Measurements from ENCODE around the gene MEGF11. TPM values are rescaled to one million over a fixed set of nuclear protein-coding genes. Genes with fewer than 3 reads are reported as not detected.

MEGF11 gene
- total RNA-seq, 4 donors from 2014 or later: 0.23 to 0.33 TPM; not detected in 2

DNA sequence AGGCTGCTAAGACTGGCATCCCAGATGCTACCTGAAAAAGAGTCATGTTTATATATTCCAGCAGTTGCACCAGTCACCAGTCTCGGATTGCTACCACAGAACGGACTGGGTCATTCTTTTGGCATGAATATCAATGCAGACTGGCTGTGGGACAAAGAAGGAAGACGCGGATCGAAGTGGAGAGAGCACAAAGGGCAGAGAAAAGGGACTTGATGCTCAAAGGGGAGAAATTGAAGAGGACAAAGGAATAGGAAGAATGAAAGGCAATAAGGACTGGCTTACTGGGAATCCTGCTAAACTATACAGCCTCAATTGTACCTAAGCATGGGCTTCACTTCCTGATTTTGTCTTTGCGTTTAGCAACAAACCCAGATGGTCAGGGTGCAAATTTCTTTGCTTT, 24.5 kb upstream of the MEGF11 start:
- TF ChIP-seq, protein P1, sequence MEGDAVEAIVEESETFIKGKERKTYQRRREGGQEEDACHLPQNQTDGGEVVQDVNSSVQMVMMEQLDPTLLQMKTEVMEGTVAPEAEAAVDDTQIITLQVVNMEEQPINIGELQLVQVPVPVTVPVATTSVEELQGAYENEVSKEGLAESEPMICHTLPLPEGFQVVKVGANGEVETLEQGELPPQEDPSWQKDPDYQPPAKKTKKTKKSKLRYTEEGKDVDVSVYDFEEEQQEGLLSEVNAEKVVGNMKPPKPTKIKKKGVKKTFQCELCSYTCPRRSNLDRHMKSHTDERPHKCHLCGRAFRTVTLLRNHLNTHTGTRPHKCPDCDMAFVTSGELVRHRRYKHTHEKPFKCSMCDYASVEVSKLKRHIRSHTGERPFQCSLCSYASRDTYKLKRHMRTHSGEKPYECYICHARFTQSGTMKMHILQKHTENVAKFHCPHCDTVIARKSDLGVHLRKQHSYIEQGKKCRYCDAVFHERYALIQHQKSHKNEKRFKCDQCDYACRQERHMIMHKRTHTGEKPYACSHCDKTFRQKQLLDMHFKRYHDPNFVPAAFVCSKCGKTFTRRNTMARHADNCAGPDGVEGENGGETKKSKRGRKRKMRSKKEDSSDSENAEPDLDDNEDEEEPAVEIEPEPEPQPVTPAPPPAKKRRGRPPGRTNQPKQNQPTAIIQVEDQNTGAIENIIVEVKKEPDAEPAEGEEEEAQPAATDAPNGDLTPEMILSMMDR (IDR thresholded peaks at IDR 0.05): no peak
- TF ChIP-seq EP300 (IDR thresholded peaks at IDR 0.05) (no peak), POLR2A (IDR thresholded peaks at IDR 0.05; ENCODE audit: low read depth) (no peak), POLR2AphosphoS5 (IDR thresholded peaks at IDR 0.05) (no peak)
- DNase-seq (ENCODE audit: extremely low spot score): no peak
- Histone ChIP-seq H3K27ac (replicated peaks in 1 of 4) (no peak overlapping the region), H3K4me3 (no peak overlapping the region), H3K4me1 (no peaks in the 10 kb centered on the region), H3K9me3 (peaks cover 0 to 7% (median 0%) of the 10 kb centered on the region in 4 donors), H3K36me3 (no peaks in the 10 kb centered on the region), H3K27me3 (no peaks in the 10 kb centered on the region)
- intact Hi-C loops (cut with DNase I): no loop called here
- WGBS: 83% methylated on average over 6 of the region's 6 CpGs

DNA sequence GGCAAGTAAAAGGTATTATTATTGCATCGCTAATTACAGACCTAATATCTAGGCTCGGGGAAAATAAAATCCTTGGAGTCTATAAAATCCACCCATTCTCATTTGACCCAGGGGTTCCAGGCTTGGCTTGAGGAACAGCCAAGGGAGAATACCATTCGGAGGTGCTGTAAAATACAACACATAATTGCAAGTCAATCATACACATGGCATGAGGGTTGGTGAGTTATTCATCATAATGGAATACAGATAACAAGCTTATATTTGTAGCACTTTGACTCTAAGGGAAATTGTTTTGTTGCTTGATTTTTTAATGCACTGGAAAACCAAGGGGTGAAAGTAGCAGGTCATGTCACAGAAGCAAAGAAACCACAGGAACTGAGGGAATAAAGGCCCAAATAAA, 23.0 kb upstream of the MEGF11 start:
- WGBS: 95% methylated on average over 3 of the region's 3 CpGs
- intact Hi-C loops (cut with DNase I): no loop called here
- Histone ChIP-seq H3K36me3 (no peaks in the 10 kb centered on the region), H3K27ac (replicated peaks in 1 of 4) (no peak overlapping the region), H3K9me3 (peaks cover 0 to 7% (median 0%) of the 10 kb centered on the region in 4 donors), H3K4me1 (no peaks in the 10 kb centered on the region), H3K4me3 (no peak overlapping the region), H3K27me3 (no peaks in the 10 kb centered on the region)
- TF ChIP-seq, protein P1 (IDR thresholded peaks at IDR 0.05): no peak
- TF ChIP-seq POLR2A (IDR thresholded peaks at IDR 0.05; ENCODE audit: low read depth): no peak
- no peak for DNase-seq (ENCODE audit: extremely low spot score)

DNA sequence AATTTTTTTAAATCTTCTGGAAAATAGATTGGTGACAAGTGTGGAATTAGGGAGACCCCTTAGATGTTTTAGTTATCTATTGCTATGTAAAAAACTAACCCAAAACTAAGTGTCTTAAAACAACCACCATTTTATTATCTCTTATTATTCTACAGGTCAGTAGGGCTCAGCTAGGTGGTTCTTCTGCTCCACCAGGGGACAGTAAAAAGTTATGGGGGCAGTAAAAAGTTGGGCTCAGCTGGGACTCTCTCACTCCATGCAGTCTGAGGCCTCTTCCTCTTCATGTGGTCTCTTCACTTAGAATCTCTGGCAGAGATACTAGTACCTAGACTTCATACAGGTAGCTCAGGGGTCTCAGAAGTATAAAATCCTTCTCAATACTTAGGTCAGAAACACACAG, 21.8 kb upstream of the MEGF11 start:
- Histone ChIP-seq H3K36me3 (no peaks in the 10 kb centered on the region), H3K9me3 (peaks cover 0 to 7% (median 0%) of the 10 kb centered on the region in 4 donors), H3K4me1 (no peaks in the 10 kb centered on the region), H3K4me3 (no peak overlapping the region), H3K27ac (replicated peaks in 1 of 4) (no peak overlapping the region), H3K27me3 (no peaks in the 10 kb centered on the region)
- no peak for TF ChIP-seq POLR2A (IDR thresholded peaks at IDR 0.05; ENCODE audit: low read depth)
- TF ChIP-seq, protein P1 (IDR thresholded peaks at IDR 0.05): no peak
- no peak for TF ChIP-seq EP300 (IDR thresholded peaks at IDR 0.05)
- TF ChIP-seq POLR2AphosphoS5 (IDR thresholded peaks at IDR 0.05): no peak
- no peak for DNase-seq (ENCODE audit: extremely low spot score)
- intact Hi-C loops (cut with DNase I): no loop called here

DNA sequence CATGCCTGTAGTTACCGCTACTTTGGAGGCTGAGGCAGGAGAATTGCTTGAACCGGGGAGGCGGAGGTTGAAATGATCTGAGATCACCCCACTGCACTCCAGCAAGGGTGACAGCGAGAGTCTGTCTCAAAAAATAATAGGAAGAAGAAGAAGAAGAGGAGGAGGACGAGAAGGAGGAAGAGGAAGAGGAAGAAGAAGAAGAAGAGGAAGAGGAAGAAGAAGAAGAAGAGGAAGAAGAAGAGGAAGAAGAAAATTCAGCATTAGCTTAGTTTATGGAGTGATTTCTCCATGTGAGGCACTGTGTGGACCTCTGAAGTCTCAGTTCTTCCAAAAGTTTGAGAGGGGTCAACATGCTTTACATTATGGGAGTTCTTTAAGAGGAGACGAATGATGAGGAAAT, 17.4 kb upstream of the MEGF11 start:
- intact Hi-C loops (cut with DNase I): no loop called here
- WGBS: 71% methylated on average over 6 of the region's 6 CpGs
- TF ChIP-seq EP300 (IDR thresholded peaks at IDR 0.05): no peak
- TF ChIP-seq, protein P1 (IDR thresholded peaks at IDR 0.05): no peak
- TF ChIP-seq POLR2AphosphoS5 (IDR thresholded peaks at IDR 0.05): no peak
- TF ChIP-seq POLR2A (IDR thresholded peaks at IDR 0.05; ENCODE audit: low read depth): no peak

More for the DNA sequence above, 17.4 kb upstream of the MEGF11 start:
- Histone ChIP-seq H3K27me3 (peaks cover 0 to 11% (median 0%) of the 10 kb centered on the region in 4 donors), H3K4me3 (no peak overlapping the region), H3K4me1 (no peaks in the 10 kb centered on the region), H3K9me3 (peaks cover 0 to 7% (median 0%) of the 10 kb centered on the region in 4 donors), H3K27ac (replicated peaks in 1 of 4) (no peak overlapping the region), H3K36me3 (no peaks in the 10 kb centered on the region)
- DNase-seq (ENCODE audit: extremely low spot score): no peak
